IMR-90 (cell line): ENCODE results near the gene RERE. TPM values are rescaled to one million over a fixed set of nuclear protein-coding genes. Genes with fewer than 3 reads are reported as not detected.

ENCODE experiments used
- ATAC-seq: fragments of 200-7000 bp; cut with Tn5 transposase; 2 replicates; pipeline ENCODE4 v1.9.1; 2020; ENCODE audit warnings: low read depth, mild to moderate bottlenecking, moderate library complexity
- BruUV-seq: library from RNA; stranded (reverse); fragments of 400-500 nt; replicated peaks from 2 replicates; lab custom pipeline; 2021; lab: Mats Ljungman, UMichigan
- CTCF ChIA-PET: fragments of 300-600 bp; formaldehyde crosslinking; extraction: SDS; loops from one replicate; lab custom pipeline; 2021; ENCODE audit warnings: antibody characterized with exemption; lab: Yijun Ruan, JAX
- POLR2A ChIA-PET: fragments of 300-600 bp; sonication (Branson Sonifier 250); formaldehyde crosslinking; loops from one replicate; lab custom pipeline; 2022; ENCODE audit warnings: antibody characterized with exemption; ENCODE audit not compliant: unreplicated experiment; lab: Charles Lee
- DNase-seq: peaks from one replicate; pipeline ENCODE4 v3.0.0; 2013
- H2AFZ ChIP-seq: replicated peaks from 2 replicates; pipeline ENCODE3; 2013; ENCODE audit warnings: low read length, mild to moderate bottlenecking; ENCODE audit not compliant: poor library complexity
- H2AK5ac ChIP-seq: 2 replicates; pipeline ENCODE4 v1.6.1; 2013; ENCODE audit warnings: low read depth, low read length, inconsistent platforms
- H2AK9ac ChIP-seq: replicated peaks from 2 replicates; pipeline ENCODE3; 2013; ENCODE audit warnings: mild to moderate bottlenecking, low read depth, low read length, moderate library complexity; ENCODE audit not compliant: poor library complexity
- H2BK120ac ChIP-seq: 2 replicates; pipeline ENCODE4 v1.6.1; 2013; ENCODE audit warnings: low read depth, low read length, inconsistent platforms
- H2BK15ac ChIP-seq: 3 replicates; pipeline ENCODE4 v1.6.1; 2013; ENCODE audit warnings: low read depth, low read length, inconsistent platforms
- H2BK20ac ChIP-seq: 2 replicates; pipeline ENCODE4 v1.6.1; 2013; ENCODE audit warnings: low read depth, mild to moderate bottlenecking, inconsistent platforms, low read length, moderate library complexity
- H2BK5ac ChIP-seq: 2 replicates; pipeline ENCODE4 v1.6.1; 2013; ENCODE audit warnings: mild to moderate bottlenecking, low read depth, low read length, inconsistent platforms; ENCODE audit not compliant: poor library complexity, severe bottlenecking
- H3K14ac ChIP-seq: replicated peaks from 2 replicates; pipeline ENCODE4 v1.6.1; 2013; ENCODE audit warnings: low read depth, low read length, inconsistent platforms
- H3K18ac ChIP-seq: 2 replicates; pipeline ENCODE4 v1.6.1; 2013; ENCODE audit warnings: low read depth, low read length, control low read depth
- H3K23ac ChIP-seq: 2 replicates; pipeline ENCODE4 v1.6.1; 2013; ENCODE audit warnings: low read depth, low read length, inconsistent platforms
- H3K27ac ChIP-seq: 2 replicates; pipeline ENCODE4 v1.5.1; 2013; ENCODE audit warnings: mild to moderate bottlenecking, control low read depth, low read length; ENCODE audit not compliant: insufficient read depth
- H3K27me3 ChIP-seq: 2 replicates; pipeline ENCODE4 v1.6.1; 2013; ENCODE audit warnings: low read length; ENCODE audit not compliant: control insufficient read depth, insufficient read depth
- H3K36me3 ChIP-seq: 2 replicates; pipeline ENCODE4 v1.6.1; 2013; ENCODE audit warnings: low read length, mixed read lengths; ENCODE audit not compliant: control insufficient read depth, insufficient read depth
- H3K4ac ChIP-seq: 2 replicates; pipeline ENCODE4 v1.6.1; 2013; ENCODE audit warnings: low read depth, low read length, inconsistent platforms
- H3K4me1 ChIP-seq: 2 replicates; pipeline ENCODE4 v1.6.1; 2013; ENCODE audit warnings: low read length, mixed read lengths; ENCODE audit not compliant: control insufficient read depth, insufficient read depth
- H3K4me2 ChIP-seq: 2 replicates; pipeline ENCODE4 v1.6.1; 2013; ENCODE audit warnings: low read depth, mild to moderate bottlenecking, control low read depth, low read length, moderate library complexity
- H3K4me3 ChIP-seq: 2 replicates; pipeline ENCODE4 v1.5.1; 2013; ENCODE audit warnings: low read depth, mild to moderate bottlenecking, control low read depth, low read length, moderate library complexity; ENCODE audit not compliant: insufficient read depth
- H3K56ac ChIP-seq: 2 replicates; pipeline ENCODE4 v1.6.1; 2013; ENCODE audit warnings: low read length, inconsistent platforms; ENCODE audit not compliant: insufficient read depth; ENCODE audit errors: extremely low read depth
- H3K79me1 ChIP-seq, 2 experiments: 2 replicates each; pipeline ENCODE4 v1.6.1; 2013; ENCODE audit warnings: low read length in 2 of 2, inconsistent platforms in 1 of 2, low read depth in 1 of 2
- H3K9ac ChIP-seq: 2 replicates; pipeline ENCODE4 v1.6.1; 2013; ENCODE audit warnings: low read depth, low read length, control low read depth
- H3K9me1 ChIP-seq: 2 replicates; pipeline ENCODE4 v1.6.1; 2013; ENCODE audit warnings: low read length, inconsistent platforms; ENCODE audit not compliant: insufficient read depth
- H3K9me3 ChIP-seq: 2 replicates; pipeline ENCODE4 v1.6.1; 2013; ENCODE audit warnings: low read length; ENCODE audit not compliant: control insufficient read depth, insufficient read depth
- H4K20me1 ChIP-seq: 2 replicates; pipeline ENCODE4 v1.6.1; 2013; ENCODE audit warnings: low read length, inconsistent platforms; ENCODE audit not compliant: insufficient read depth
- H4K5ac ChIP-seq: 2 replicates; pipeline ENCODE4 v1.6.1; 2013; ENCODE audit warnings: mild to moderate bottlenecking, low read depth, low read length, control low read depth
- H4K8ac ChIP-seq, 2 experiments: 2 replicates each; pipeline ENCODE4 v1.6.1; 2013; ENCODE audit warnings: low read depth in 2 of 2, low read length in 2 of 2, control low read depth in 1 of 2, inconsistent platforms in 1 of 2
- H4K91ac ChIP-seq: 2 replicates; pipeline ENCODE4 v1.6.1; 2013; ENCODE audit warnings: low read depth, low read length, inconsistent platforms; ENCODE audit not compliant: insufficient read depth
- BHLHE40 ChIP-seq: fragments of 150-350 bp; IDR thresholded peaks from 2 replicates; pipeline ENCODE4 v1.6.1; 2016; ENCODE audit warnings: mild to moderate bottlenecking, low read depth, low read length
- CEBPB ChIP-seq: IDR thresholded peaks from 2 replicates; pipeline ENCODE4 v1.6.1; 2012; ENCODE audit warnings: low read depth, low read length, improper control_type of control experiment
- CHD1 ChIP-seq: IDR thresholded peaks from 2 replicates; pipeline ENCODE4 v1.6.1; 2012; ENCODE audit warnings: low read depth, low read length, improper control_type of control experiment
- CTCF ChIP-seq: conservative IDR thresholded peaks from 2 replicates; pipeline ENCODE4 v1.5.1; 2012; ENCODE audit warnings: mild to moderate bottlenecking, low read depth, low read length, improper control_type of control experiment
- FOS ChIP-seq: fragments of 150-350 bp; IDR thresholded peaks from 2 replicates; pipeline ENCODE4 v1.6.1; 2016; ENCODE audit warnings: low read depth, low read length
- MAZ ChIP-seq: IDR thresholded peaks from 2 replicates; pipeline ENCODE4 v1.6.1; 2012; ENCODE audit warnings: low read depth, mild to moderate bottlenecking, low read length, improper control_type of control experiment, moderate library complexity, borderline replicate concordance
- MXI1 ChIP-seq: IDR thresholded peaks from 2 replicates; pipeline ENCODE4 v1.6.1; 2012; ENCODE audit warnings: low read depth, mild to moderate bottlenecking, low read length, moderate library complexity, borderline replicate concordance
- NFE2L2 ChIP-seq: fragments of 150-350 bp; IDR thresholded peaks from 2 replicates; pipeline ENCODE4 v1.6.1; 2016; ENCODE audit warnings: low read depth, mild to moderate bottlenecking, low read length
- POLR2A ChIP-seq: IDR thresholded peaks from 2 replicates; pipeline ENCODE4 v1.6.1; 2012; ENCODE audit warnings: mild to moderate bottlenecking, low read depth, low read length
- RAD21 ChIP-seq: IDR thresholded peaks from 2 replicates; pipeline ENCODE4 v1.6.1; 2012; ENCODE audit warnings: low read length, improper control_type of control experiment
- SMC3 ChIP-seq: fragments of 150-350 bp; IDR thresholded peaks from 2 replicates; pipeline ENCODE4 v1.6.1; 2016; ENCODE audit warnings: low read depth, mild to moderate bottlenecking, antibody characterized with exemption, low read length, moderate library complexity
- USF2 ChIP-seq: fragments of 150-350 bp; IDR thresholded peaks from 2 replicates; pipeline ENCODE4 v1.6.1; 2017; ENCODE audit warnings: mild to moderate bottlenecking, antibody characterized with exemption, low read length, low read depth
- WGBS, 2 experiments: methylation state at CpG; one replicate each; pipeline versions ENCODE4 v1.1.5 to v1.1.7; 2013; ENCODE audit warnings: missing lambda C conversion rate in 2 of 2; ENCODE audit not compliant: insufficient read length in 1 of 2; ENCODE audit errors: extremely low coverage in 2 of 2; 5-methylcytosine and 5-hydroxymethylcytosine counted together
- dilution Hi-C: fragments of 300-500 bp; cut with HindIII; formaldehyde crosslinking; loops from one replicate; pipeline ENCODE4 v1.14.3; 2018; ENCODE audit warnings: low sequenced_read_pairs; ENCODE audit not compliant: unreplicated experiment
- in situ Hi-C: fragments of 300-500 bp; cut with MboI; formaldehyde crosslinking; loops from 3 replicates; pipeline ENCODE4 v1.14.3; 2019; ENCODE audit warnings: low sequenced_read_pairs, inconsistent platforms, mixed read lengths
- intact Hi-C: fragments of 100-400 bp; cut with micrococcal nuclease; formaldehyde crosslinking; loops from 2 replicates; pipeline ENCODE4 v1.10.0; 2022
- polyA plus RNA-seq, 3 experiments: library from polyadenylated mRNA; depleted of rRNA; stranded (reverse); fragments of >200 nt; gene quantifications; 2 replicates each; pipeline ENCODE4 v1.2.3, GENCODE V29; 2012; ENCODE audit warnings: low replicate concordance in 1 of 3
- total RNA-seq: library from RNA; depleted of rRNA; stranded (reverse); fragments of >200 nt; gene quantifications from 2 replicates; pipeline ENCODE4 v1.2.3, GENCODE V29; 2012

Gene RERE
- total and polyA plus RNA-seq, 2 of the 4 experiments (the other 2 are of a cell fraction): 11.5 to 25.1 TPM

- TF ChIP-seq NFE2L2 (no peak), SMC3 (peak; percentile 92), BHLHE40 (no peak)
Measured at GRCh38 chr1:8848663-8849386, 31.4 kb upstream of the RERE start (continued).

- Histone ChIP-seq H3K4me2 (no peak overlapping the region), H3K79me1 (no peaks in the 10 kb centered on the region), H3K4me1 (peaks cover 2% of the 10 kb centered on the region), H2BK120ac (no peak overlapping the region), H3K9ac (no peak overlapping the region), H3K4me3 (no peak overlapping the region), H2AK5ac (peak overlapping the region; percentile 59; the same call in 1 of the 2 replicates), H4K20me1 (peaks cover 5% of the 10 kb centered on the region; the same call in 1 of the 2 replicates), H4K91ac (no peak overlapping the region), H2BK15ac (no peak overlapping the region; the same call in 2 of the 3 replicates), H3K56ac (no peak overlapping the region), H3K23ac (no peak overlapping the region), H3K18ac (no peak overlapping the region; the same call in 1 of the 2 replicates), H3K36me3 (no peaks in the 10 kb centered on the region), H3K4ac (peak overlapping the region; percentile 47; the same call in 1 of the 2 replicates), H2AK9ac (no peak overlapping the region), H4K8ac (no peak overlapping the region), H2AFZ (peak overlapping the region; percentile 32), H3K9me3 (no peaks in the 10 kb centered on the region; the same call in 1 of the 2 replicates), H3K27ac (no peak overlapping the region), H3K14ac (no peak overlapping the region), H3K9me1 (no peaks in the 10 kb centered on the region; the same call in 1 of the 2 replicates), H3K27me3 (peaks cover 12% of the 10 kb centered on the region), H4K5ac (no peak overlapping the region), H2BK20ac (no peak overlapping the region), H2BK5ac (no peak overlapping the region)
- no peak for ATAC-seq
- ChIA-PET CTCF (interaction anchor here (0.7 to 1.9 kb wide), 11 partner anchors 10 to 286 kb away, joined by 3 to 15 read pairs (median 6); no protein-coding TSS in a partner anchor), POLR2A (no interaction called here)
- no peak for DNase-seq
- BruUV-seq: no TSS peak
- intact Hi-C loops (loop anchor here (2.0 kb wide), 2 partner anchors 121 to 287 kb away; no protein-coding TSS in a partner anchor), dilution Hi-C loops (no loop called here), in situ Hi-C loops (loop anchor here (10.0 kb wide), 1 partner anchor 283 kb away; no protein-coding TSS in a partner anchor)
- 86% methylated on average over 1 of the region's 5 CpGs; no CpG with 5 or more reads in 1 of the 2 experiments for WGBS, 2 experiments
- no peak for TF ChIP-seq FOS
- no peak for TF ChIP-seq USF2
- no peak for TF ChIP-seq POLR2A
- TF ChIP-seq CEBPB: no peak
- TF ChIP-seq CHD1: no peak
- no peak for TF ChIP-seq BHLHE40
- TF ChIP-seq MAZ: no peak
- no peak for TF ChIP-seq CTCF
- no peak for TF ChIP-seq RAD21
- TF ChIP-seq NFE2L2: no peak
- TF ChIP-seq MXI1: no peak
Measured at GRCh38 chr1:8847990-8848389, 30.6 kb upstream of the RERE start.
